SH-SY5Y (cell line): ENCODE measurements around the gene SDK1.

Experiments
- GATA2 ChIP-seq: IDR thresholded peaks from 2 replicates; pipeline ENCODE4 v1.6.1; 2011; ENCODE audit warnings: mild to moderate bottlenecking, low read depth, low read length
- GATA3 ChIP-seq: IDR thresholded peaks from 2 replicates; pipeline ENCODE4 v1.6.1; 2011; ENCODE audit warnings: low read depth, mild to moderate bottlenecking, low read length, moderate library complexity

GRCh38 chr7:3592401-3593134 lies 291.5 kb downstream of the SDK1 start:
- TF ChIP-seq GATA3: no peak
- no peak for TF ChIP-seq GATA2
